T-helper 2 cell (primary cell): ENCODE data around the gene ALPL.

Experiments used
- DNase-seq, 5 experiments: peaks; one replicate each; pipeline versions ENCODE4 v3.0.0 to v3.0.0-alpha.2; 2012 to 2022

ALPL gene

GRCh38 chr1:21621761-21622436, 112.7 kb downstream of the ALPL start:
- DNase-seq = no peak

- peak in 3 of 5 experiments; percentile 18 to 49 (median 42) for DNase-seq
Observed at GRCh38 chr1:21622466-21623315, 113.5 kb downstream of the ALPL start.

GRCh38 chr1:21623410-21623961, 114.3 kb downstream of the ALPL start:
- no peak for DNase-seq

- no peak for DNase-seq
Observed at GRCh38 chr1:21624571-21625389, 115.6 kb downstream of the ALPL start.

- no peak for DNase-seq
Observed at GRCh38 chr1:21625390-21626190, 116.4 kb downstream of the ALPL start.

- no peak for DNase-seq
Observed at GRCh38 chr1:21626921-21627339, 117.7 kb downstream of the ALPL start.
